Right hindlimb (tissue), 1 donor: ENCODE measurements around the gene NRXN2.

Experiments used
- DNase-seq: peaks from one replicate; pipeline ENCODE4 v3.0.0-alpha.2; 2018

NRXN2 gene

GRCh38 chr11:64758330-64759079 is 35.5 kb upstream of the NRXN2 start:
- DNase-seq = no peak

DNA sequence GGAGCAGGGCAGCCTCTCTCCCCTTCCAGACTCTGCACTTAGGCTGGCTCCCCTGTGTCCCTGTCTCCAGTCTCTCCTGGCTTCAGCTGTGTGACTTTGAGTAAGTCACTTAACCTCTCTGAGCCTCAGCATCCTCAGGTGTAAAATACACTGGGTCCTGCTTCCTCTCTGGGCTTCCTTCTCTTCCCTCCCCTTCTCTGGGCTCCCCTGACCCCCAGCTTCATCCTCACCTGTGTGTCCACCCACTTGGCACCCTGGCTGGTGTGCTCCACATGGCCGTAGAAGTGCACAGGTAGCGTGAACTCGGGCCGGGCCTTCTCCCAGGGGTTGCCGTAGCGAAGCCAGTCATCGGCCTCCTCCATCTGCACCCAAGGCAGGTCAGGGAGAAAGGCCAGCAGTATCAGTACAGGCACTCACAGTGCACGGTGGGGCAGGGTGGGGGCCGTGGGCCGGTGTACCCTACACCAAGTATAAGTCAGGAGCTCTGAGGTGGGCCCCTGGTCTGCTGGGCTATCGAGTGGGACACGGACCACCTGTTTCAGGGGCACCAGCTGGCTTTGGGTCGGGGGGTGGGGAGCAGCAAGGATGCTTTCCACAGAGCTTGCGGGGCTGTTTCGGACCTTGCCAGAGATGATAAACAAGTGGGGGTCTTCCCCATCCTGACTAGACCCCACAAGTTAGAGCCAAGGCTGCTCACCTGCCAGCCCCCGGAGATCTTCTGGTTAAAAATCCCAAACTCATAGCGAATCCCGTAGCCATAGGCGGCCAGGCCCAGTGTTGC is 34.7 kb upstream of the NRXN2 start:
- DNase-seq = no peak

DNA sequence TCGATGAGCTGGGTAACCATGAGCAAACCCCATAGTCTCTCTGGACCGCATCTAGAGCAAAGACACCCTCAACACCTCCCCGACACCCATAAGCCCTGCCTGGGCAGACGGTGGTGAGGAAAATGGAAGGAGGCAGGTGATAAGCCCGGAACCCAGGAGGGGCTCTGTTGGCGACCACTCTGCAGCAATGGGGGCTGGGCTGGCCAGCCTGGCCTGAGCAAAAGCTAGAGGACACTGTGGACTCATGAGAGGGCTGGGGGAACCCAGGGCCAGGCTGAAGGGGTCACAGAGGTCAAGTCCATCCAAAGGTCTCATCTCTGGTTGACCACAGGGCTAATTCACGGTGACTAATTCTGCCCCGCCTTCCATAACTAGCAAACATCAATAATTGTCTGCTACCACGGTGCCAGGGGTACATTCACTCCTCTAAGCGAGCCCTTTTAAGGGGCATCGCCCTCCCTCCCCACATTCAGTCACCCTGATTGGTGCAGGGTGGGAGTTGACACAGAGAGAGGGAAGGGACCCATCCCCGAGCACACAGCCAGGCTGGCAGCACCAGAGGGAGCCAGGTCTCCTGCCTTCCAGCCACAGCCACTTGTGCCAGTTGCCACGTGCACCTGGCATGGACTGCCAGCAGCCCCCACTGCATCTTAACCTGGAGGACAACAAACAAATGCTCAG is 32.8 kb upstream of the NRXN2 start:
- no peak for DNase-seq

GRCh38 chr11:64754919-64755662 is 32.1 kb upstream of the NRXN2 start:
- DNase-seq = no peak

GRCh38 chr11:64754124-64754918 is 31.3 kb upstream of the NRXN2 start:
- no peak for DNase-seq

GRCh38 chr11:64753380-64754123 is 30.6 kb upstream of the NRXN2 start:
- DNase-seq = no peak

GRCh38 chr11:64753019-64753379 is 30.0 kb upstream of the NRXN2 start:
- DNase-seq = no peak

DNA sequence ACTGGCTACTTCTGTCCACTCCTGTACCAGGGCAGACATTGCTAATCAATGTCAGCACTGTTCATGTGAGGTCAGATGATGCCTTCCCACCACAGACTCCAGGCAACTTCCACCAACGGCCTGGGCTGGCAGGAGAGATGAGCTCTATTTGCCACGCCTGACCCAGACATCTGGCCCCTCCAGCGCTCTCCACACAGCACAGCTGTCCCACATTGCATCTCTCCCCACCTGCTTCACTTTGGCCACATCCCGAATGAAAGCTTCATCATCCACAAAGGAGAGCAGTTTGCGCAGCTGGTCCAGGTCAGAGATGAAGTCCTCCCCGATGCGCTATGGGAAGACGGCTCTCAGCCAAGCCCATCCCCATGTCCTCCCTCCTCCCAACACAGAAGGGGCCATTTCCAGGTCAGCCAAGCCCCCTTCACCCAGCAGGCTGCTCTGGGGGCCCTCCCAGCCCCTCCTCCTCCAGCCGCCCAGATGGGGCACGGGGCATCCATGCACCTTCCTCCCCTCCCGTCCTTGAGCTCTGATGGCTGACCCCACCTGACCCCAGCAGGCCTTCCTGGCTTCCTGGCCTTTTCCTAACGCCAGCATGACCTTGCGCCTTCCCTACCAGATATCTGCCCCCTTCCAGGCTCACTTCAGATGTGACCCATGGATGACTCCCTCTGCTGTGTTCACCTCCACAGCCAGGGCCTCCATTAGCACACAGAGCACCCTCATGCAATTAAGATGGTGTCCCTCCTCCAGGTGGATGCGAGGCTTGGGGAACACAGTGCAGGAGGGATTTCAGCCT is 29.4 kb upstream of the NRXN2 start:
- DNase-seq = peak; percentile 52

DNA sequence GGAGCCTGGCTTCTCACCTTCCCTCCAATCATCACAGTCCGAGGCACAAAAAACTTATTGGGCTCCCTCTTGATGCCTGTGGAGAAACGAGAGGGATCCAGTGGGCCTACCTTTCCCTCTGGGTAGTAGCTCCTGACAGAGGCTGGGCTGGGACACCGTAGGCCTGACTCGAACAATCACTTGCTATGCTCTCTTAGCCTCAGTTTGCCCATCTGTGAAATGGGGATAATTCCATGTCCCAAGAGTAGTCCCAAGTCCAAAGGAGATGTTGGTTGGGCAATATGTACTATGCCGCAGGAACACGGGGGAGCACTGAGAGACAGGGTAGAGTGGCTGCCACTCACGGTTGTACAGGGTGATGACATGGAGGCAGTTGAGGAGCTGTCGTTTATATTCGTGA is 28.6 kb upstream of the NRXN2 start:
- DNase-seq = no peak

GRCh38 chr11:64751136-64751535 is 28.1 kb upstream of the NRXN2 start:
- DNase-seq = no peak

GRCh38 chr11:64750361-64751054 is 27.5 kb upstream of the NRXN2 start:
- DNase-seq = no peak

GRCh38 chr11:64747961-64748665 is 25.1 kb upstream of the NRXN2 start:
- DNase-seq = no peak

GRCh38 chr11:64746486-64746885 is 23.5 kb upstream of the NRXN2 start:
- DNase-seq = peak; percentile 16

DNA sequence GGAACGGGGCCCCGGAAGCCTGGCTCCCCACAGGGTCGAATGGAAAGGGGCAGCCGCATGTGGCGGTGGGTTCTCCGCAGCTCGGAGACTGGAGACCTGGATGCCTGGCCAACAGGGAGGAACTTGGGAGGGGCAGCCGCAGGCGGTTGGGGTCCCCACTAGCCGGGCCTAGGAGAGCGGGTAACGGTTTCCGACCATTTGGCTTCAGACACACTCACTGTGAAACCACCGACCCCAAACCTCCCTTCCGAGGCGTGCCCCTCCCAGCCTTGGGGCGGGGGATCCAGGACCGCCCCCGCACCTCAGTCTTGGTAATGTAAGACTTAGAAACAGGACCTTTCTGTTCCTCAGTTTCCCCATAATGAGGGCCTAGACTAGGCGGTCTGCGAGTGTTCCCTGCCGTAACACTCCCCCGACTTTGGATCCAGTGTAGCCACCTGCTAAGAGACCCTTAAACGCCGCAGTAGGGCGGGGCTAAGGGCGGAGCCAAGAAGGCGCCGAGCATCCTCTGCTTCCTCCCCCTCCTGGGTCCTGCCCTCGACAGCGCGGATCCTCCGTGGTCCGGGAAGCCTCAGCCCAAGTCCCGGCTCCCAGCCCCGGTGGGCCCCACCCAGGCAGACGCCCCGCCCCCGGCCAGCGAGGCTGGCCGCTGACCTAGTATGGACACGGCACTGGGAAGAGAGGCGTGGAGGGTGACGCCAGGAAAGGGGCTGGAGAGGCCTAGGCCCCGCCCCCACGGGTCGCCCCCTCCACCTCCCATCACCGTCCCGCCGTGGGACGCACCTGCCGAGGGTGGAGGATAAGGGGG is 22.7 kb upstream of the NRXN2 start:
- peak; percentile 85 for DNase-seq

DNA sequence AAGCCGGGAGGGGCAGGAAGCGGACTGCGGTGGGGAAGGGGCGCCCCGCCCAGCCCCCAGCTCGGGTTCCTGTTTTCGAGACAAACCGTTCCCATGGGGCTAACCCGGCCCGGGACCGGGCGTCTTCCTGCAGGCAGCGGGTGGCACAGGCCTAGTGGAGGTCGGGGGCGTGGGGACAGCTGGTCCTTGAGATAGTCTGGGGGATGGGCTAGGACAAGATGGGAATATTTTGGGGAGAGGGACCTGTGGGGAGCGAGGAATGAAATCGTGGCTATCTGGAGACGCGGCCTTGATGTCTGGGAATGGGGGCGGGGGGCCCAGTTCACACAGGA is 22.2 kb upstream of the NRXN2 start:
- peak; percentile 61 for DNase-seq

DNA sequence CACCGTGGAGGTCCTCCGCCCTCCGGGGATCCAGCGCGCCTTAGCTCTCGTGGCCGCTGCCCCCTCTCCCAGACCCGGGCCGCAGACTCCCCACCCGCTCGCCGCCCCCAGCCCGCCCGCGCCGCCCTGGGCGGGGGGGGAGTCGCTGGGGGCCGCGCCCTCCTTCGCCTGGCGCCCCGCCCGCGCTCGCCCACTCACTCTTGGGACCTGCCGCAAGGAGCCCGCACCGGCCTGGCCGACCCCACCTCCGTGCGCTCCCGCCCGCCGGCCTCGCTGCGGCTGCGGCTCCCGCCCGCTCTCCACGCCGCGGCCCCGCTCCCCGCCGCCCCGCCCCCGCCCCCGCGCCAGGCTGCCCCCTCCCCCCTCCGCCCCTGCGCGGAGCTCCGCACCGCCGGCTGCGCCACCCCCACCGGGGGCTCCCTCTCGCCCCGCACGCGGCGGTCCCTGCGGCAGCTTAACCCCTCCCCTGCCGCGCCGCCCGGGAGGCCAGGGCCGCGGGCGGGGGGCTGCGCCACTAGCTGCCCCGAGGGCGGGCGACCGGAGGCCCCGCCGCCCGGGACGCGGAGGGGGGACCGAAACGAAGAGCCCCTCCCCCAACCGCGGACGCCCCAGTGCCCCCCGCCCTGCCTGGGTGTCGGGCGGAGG is 21.7 kb upstream of the NRXN2 start:
- DNase-seq = no peak

GRCh38 chr11:64743591-64744543 is 20.9 kb upstream of the NRXN2 start, which contains the start of gene RASGRP2:
TSS of gene RASGRP2 (minus strand) at chr11:64744142. CDS start at chr11:64742866, 1,276 bp downstream.
- DNase-seq = peak; percentile 66
